ENCODE results near the gene PRRC2B.

Gene PRRC2B

DNA sequence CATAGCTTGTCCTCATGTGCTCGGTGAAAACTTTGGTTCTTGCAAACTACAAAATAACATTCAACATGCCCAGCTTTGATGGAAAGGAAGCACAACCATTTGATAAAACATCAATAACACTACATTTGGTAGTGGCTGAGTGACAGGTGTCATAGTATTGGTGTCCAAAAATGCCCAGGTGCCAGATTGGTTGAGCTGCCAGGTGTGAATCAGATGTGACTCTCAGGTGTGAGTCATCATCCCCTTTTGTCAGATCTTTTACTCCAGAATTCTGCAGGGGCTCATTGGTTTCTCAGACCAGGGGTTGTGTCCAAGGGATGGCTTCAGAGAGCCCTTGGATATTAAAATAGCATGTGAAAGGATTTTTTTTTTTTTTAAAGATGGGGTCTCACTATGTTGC lies 86.4 kb downstream of the PRRC2B start:
- Histone ChIP-seq H3K27me3 (ENCODE audit: low read depth, low read length) (no peaks in the 10 kb centered on the region), H3K4me2 (ENCODE audit: low read length) (no peak overlapping the region), H2AFZ (ENCODE audit: low read depth, low read length) (no peak overlapping the region), H3K27ac (ENCODE audit: low read length) (no peak overlapping the region), H3K79me2 (ENCODE audit: low read length) (peaks cover 4% of the 10 kb centered on the region; the same call in 1 of the 2 replicates), H4K20me1 (ENCODE audit: insufficient read depth, low read length) (no peaks in the 10 kb centered on the region), H3K4me1 (ENCODE audit: low read length) (no peaks in the 10 kb centered on the region), H3K36me3 (replicated peaks; ENCODE audit: low read depth, low read length) (peaks cover 76% of the 10 kb centered on the region), H3K4me3 (ENCODE audit: low read length) (no peak overlapping the region), H3K9ac (ENCODE audit: low read length) (no peak overlapping the region), H3K9me3 (ENCODE audit: insufficient read depth, low read length) (no peaks in the 10 kb centered on the region)
- TF ChIP-seq, protein P1, sequence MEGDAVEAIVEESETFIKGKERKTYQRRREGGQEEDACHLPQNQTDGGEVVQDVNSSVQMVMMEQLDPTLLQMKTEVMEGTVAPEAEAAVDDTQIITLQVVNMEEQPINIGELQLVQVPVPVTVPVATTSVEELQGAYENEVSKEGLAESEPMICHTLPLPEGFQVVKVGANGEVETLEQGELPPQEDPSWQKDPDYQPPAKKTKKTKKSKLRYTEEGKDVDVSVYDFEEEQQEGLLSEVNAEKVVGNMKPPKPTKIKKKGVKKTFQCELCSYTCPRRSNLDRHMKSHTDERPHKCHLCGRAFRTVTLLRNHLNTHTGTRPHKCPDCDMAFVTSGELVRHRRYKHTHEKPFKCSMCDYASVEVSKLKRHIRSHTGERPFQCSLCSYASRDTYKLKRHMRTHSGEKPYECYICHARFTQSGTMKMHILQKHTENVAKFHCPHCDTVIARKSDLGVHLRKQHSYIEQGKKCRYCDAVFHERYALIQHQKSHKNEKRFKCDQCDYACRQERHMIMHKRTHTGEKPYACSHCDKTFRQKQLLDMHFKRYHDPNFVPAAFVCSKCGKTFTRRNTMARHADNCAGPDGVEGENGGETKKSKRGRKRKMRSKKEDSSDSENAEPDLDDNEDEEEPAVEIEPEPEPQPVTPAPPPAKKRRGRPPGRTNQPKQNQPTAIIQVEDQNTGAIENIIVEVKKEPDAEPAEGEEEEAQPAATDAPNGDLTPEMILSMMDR (IDR thresholded peaks at IDR 0.05; ENCODE audit: low read depth, low read length) = no peak
- TF ChIP-seq EZH2phosphoT487 (IDR thresholded peaks at IDR 0.05; ENCODE audit: low read depth) = no peak

DNA sequence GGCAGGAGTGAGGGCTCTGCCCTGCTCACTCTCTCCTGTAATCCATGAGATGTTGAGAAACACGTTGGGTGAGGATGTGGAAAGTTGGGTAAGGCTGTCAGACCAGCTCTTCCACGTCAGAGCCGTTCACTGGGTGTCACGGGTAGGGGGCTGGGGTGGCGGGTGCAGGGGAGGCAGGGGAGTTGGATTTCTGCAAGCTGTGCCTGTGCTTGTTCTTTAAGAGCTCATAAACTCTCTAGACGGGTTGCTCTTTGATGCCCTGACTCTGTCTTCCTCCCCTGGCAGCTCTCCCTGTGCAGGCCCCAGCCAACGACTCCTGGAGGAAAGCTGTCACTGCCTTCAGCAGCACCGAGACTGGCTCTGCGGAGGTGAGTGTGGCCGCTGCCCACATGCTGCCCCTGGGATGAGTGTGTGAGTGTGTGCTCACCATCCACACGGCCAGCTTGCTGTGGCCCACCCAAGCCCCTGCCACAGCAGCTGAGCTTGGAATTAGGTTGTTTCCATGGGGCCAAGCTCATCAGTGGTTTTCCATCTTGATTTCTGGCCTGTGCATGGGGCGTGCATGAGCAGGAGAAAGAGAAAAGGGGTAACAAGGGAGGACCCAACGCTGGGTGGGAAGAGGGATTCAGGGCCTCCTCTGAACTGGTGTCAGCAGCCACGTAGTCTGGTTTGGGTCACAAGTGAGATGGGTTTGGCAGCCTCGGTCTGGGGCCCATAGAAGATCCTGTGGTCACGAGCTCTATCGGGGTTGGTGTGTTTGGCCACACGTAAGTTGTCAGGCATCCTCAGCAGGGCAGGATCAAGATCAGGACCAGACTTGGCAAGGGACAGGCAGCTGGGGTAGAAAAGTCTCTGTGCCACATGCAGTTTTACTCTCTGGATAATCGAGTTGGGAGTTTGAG lies 87.8 kb downstream of the PRRC2B start:
- no peak overlapping the region for H3K27ac ChIP-seq (ENCODE audit: low read length)

DNA sequence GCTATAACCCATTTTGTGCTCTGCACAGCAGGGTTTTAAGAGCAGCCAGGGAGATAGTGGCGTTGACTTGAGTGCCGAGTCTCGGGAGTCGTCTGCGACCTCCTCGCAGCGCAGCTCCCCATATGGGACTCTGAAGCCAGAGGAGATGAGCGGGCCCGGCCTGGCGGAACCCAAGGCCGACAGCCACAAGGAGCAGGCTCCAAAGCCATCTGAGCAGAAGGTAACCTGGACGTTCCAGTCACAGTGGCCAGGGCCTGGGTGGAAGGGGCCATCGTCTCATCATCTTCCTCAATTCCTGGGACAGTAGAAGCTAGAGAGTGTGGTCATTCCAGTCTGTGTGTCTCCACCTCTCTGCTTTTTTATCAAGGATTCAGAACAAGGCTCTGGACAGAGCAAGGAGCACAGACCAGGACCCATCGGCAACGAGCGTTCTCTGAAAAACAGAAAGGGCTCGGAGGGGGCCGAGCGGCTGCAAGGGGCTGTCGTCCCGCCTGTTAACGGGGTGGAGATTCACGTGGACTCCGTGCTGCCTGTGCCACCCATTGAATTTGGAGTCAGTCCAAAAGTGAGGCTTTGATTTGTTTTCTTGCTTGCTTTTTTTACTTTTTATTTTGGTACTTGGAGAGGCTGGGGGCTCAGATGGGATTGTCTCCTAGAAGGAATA lies 88.6 kb downstream of the PRRC2B start:
- Histone ChIP-seq H3K4me1 (ENCODE audit: low read length) (no peaks in the 10 kb centered on the region), H3K9ac (ENCODE audit: low read length) (no peak overlapping the region), H3K79me2 (ENCODE audit: low read length) (peaks cover 4% of the 10 kb centered on the region; the same call in 1 of the 2 replicates), H3K36me3 (replicated peaks; ENCODE audit: low read depth, low read length) (peaks cover 76% of the 10 kb centered on the region), H4K20me1 (ENCODE audit: insufficient read depth, low read length) (no peaks in the 10 kb centered on the region), H3K4me3 (ENCODE audit: low read length) (no peak overlapping the region), H3K27me3 (ENCODE audit: low read depth, low read length) (no peaks in the 10 kb centered on the region), H2AFZ (ENCODE audit: low read depth, low read length) (no peak overlapping the region), H3K4me2 (ENCODE audit: low read length) (no peak overlapping the region), H3K27ac (ENCODE audit: low read length) (no peak overlapping the region), H3K9me3 (ENCODE audit: insufficient read depth, low read length) (no peaks in the 10 kb centered on the region)
- no peak for TF ChIP-seq EZH2phosphoT487 (IDR thresholded peaks at IDR 0.05; ENCODE audit: low read depth)
- TF ChIP-seq, protein P1 (IDR thresholded peaks at IDR 0.05; ENCODE audit: low read depth, low read length) = no peak

More for the DNA sequence above, 87.8 kb downstream of the PRRC2B start:
- no peak overlapping the region for H3K4me2 ChIP-seq (ENCODE audit: low read length)
- H3K36me3 ChIP-seq (replicated peaks; ENCODE audit: low read depth, low read length) = peaks cover 76% of the 10 kb centered on the region
- no peaks in the 10 kb centered on the region for H4K20me1 ChIP-seq (ENCODE audit: insufficient read depth, low read length)
- peaks cover 4% of the 10 kb centered on the region; the same call in 1 of the 2 replicates for H3K79me2 ChIP-seq (ENCODE audit: low read length)
- no peaks in the 10 kb centered on the region for H3K27me3 ChIP-seq (ENCODE audit: low read depth, low read length)
- H3K9ac ChIP-seq (ENCODE audit: low read length) = no peak overlapping the region
- no peak overlapping the region for H3K4me3 ChIP-seq (ENCODE audit: low read length)
- no peak for TF ChIP-seq EZH2phosphoT487 (IDR thresholded peaks at IDR 0.05; ENCODE audit: low read depth)
- TF ChIP-seq, protein P1 (IDR thresholded peaks at IDR 0.05; ENCODE audit: low read depth, low read length) = no peak
- no peaks in the 10 kb centered on the region for H3K4me1 ChIP-seq (ENCODE audit: low read length)
- H3K9me3 ChIP-seq (ENCODE audit: insufficient read depth, low read length) = no peaks in the 10 kb centered on the region
- no peak overlapping the region for H2AFZ ChIP-seq (ENCODE audit: low read depth, low read length)
